Loucy (cell line): ENCODE results near the gene C9orf153.

Experiments used
- CTCF ChIP-seq: fragments of 200-600 bp; sonication (generic); conservative IDR thresholded peaks from 2 replicates; pipeline ENCODE4 v1.5.1; 2014; ENCODE audit warnings: mild to moderate bottlenecking, antibody characterized with exemption, low read length
- EZH2phosphoT487 ChIP-seq: fragments of 200-600 bp; IDR thresholded peaks from 2 replicates; pipeline ENCODE4 v1.6.1; 2018; ENCODE audit warnings: antibody characterized with exemption, mild to moderate bottlenecking, moderate library complexity, borderline replicate concordance

- TF ChIP-seq CTCF (no peak), EZH2phosphoT487 (no peak)
Observed at GRCh38 chr9:86187121-86187520, 72.3 kb downstream of the C9orf153 start.
